Effector CD4-positive, alpha-beta T cell (primary cell): ENCODE measurements around the gene ZG16.

ENCODE experiments used
- DNase-seq: peaks from one replicate; pipeline ENCODE4 v3.0.0-alpha.2; 2020

Gene ZG16

GRCh38 chr16:29826342-29826695, 48.3 kb downstream of the ZG16 start:
- no peak for DNase-seq

DNA sequence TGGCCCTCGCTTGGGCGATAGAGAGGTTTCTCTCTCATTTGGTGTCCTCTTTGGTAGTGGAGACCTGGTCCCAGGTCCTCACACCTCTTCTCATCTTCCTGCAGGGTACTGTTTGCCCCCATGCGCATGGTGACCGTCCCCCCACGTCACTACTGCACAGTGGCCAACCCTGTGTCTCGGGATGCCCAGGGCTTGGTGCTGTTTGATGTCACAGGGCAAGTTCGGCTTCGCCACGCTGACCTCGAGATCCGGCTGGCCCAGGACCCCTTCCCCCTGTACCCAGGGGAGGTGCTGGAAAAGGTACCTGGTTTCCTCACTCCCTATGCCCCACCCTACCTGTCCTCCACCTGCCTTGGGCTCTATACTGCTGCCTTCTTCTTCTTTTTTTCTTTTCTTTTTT, 52.7 kb downstream of the ZG16 start:
- DNase-seq = no peak

- DNase-seq = no peak
These were observed 53.4 kb downstream of the ZG16 start for GRCh38 chr16:29831490-29831889.
